KMS-11 (cell line): Measurements from ENCODE around the gene CRYBB3.

Source experiments
- H2AFZ ChIP-seq: fragments of 200-600 bp; sonication (generic); 2 replicates; pipeline ENCODE4 v1.6.1; 2016; ENCODE audit warnings: antibody characterized with exemption, mixed run types, low read depth
- H3K27ac ChIP-seq: fragments of 200-600 bp; sonication (generic); 2 replicates; pipeline ENCODE4 v1.6.1; 2016; ENCODE audit warnings: mild to moderate bottlenecking, mixed run types
- H3K27me3 ChIP-seq: fragments of 200-600 bp; sonication (generic); 2 replicates; pipeline ENCODE4 v1.6.1; 2017; ENCODE audit warnings: mild to moderate bottlenecking, low read depth, mixed run types, moderate library complexity; ENCODE audit not compliant: insufficient read depth
- H3K36me3 ChIP-seq: fragments of 200-600 bp; sonication (generic); 2 replicates; pipeline ENCODE4 v1.6.1; 2017; ENCODE audit warnings: mild to moderate bottlenecking, mixed run types; ENCODE audit not compliant: insufficient read depth
- H3K4me1 ChIP-seq: fragments of 200-600 bp; sonication (generic); 2 replicates; pipeline ENCODE4 v1.6.1; 2016; ENCODE audit warnings: mild to moderate bottlenecking, low read depth, mixed run types; ENCODE audit not compliant: poor library complexity, severe bottlenecking
- H3K4me2 ChIP-seq: fragments of 200-600 bp; sonication (generic); 2 replicates; pipeline ENCODE4 v1.7.0; 2016; ENCODE audit warnings: mild to moderate bottlenecking, mixed run types
- H3K4me3 ChIP-seq: fragments of 200-600 bp; sonication (generic); IDR thresholded peaks from 2 replicates; pipeline ENCODE4 v1.6.1; 2017; ENCODE audit warnings: low read depth, low read length, mixed read lengths; ENCODE audit not compliant: insufficient read depth
- H3K79me2 ChIP-seq: fragments of 200-600 bp; sonication (generic); 2 replicates; pipeline ENCODE4 v1.6.1; 2016; ENCODE audit warnings: low read depth, mixed run types; ENCODE audit not compliant: insufficient read depth
- H3K9ac ChIP-seq: fragments of 200-600 bp; sonication (generic); 2 replicates; pipeline ENCODE4 v1.6.1; 2016; ENCODE audit warnings: mild to moderate bottlenecking, mixed run types
- H4K20me1 ChIP-seq: fragments of 200-600 bp; sonication (generic); 2 replicates; pipeline ENCODE4 v1.6.1; 2016; ENCODE audit warnings: mild to moderate bottlenecking, mixed run types; ENCODE audit not compliant: insufficient read depth
- TF ChIP-seq, protein P1 (sequence below): fragments of 200-600 bp; sonication (generic); conservative IDR thresholded peaks from 2 replicates; pipeline ENCODE4 v1.6.1; 2017; ENCODE audit warnings: low read depth, mild to moderate bottlenecking, antibody characterized with exemption, low read length, moderate library complexity, mixed read lengths

CRYBB3 gene

DNA sequence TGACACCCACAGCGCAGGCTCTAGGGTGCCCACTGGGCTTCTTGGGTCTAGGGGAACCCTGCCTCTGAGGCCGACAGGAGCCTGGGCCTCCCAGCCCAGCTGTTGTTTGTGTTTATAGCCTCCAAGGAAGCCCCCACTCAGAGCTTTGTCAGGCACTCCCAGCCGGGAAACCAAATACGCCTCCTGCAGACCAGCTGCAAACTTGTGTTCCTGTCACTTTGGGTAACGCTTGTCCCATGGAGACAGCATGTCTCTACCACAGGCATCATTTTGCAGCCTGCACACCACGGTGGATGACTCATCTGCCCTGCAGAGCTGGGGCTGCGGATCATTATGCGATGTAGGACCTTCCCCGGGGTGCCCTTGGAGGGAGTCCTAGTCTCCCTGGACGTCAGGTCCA lies 40.6 kb upstream of the CRYBB3 start:
- Histone ChIP-seq H3K36me3 (no peaks in the 10 kb centered on the region), H3K27ac (no peak overlapping the region), H3K4me3 (no peak overlapping the region), H4K20me1 (no peaks in the 10 kb centered on the region), H2AFZ (no peak overlapping the region), H3K4me2 (no peak overlapping the region), H3K79me2 (no peaks in the 10 kb centered on the region), H3K27me3 (no peaks in the 10 kb centered on the region), H3K4me1 (no peaks in the 10 kb centered on the region), H3K9ac (no peak overlapping the region)
- TF ChIP-seq, protein P1, sequence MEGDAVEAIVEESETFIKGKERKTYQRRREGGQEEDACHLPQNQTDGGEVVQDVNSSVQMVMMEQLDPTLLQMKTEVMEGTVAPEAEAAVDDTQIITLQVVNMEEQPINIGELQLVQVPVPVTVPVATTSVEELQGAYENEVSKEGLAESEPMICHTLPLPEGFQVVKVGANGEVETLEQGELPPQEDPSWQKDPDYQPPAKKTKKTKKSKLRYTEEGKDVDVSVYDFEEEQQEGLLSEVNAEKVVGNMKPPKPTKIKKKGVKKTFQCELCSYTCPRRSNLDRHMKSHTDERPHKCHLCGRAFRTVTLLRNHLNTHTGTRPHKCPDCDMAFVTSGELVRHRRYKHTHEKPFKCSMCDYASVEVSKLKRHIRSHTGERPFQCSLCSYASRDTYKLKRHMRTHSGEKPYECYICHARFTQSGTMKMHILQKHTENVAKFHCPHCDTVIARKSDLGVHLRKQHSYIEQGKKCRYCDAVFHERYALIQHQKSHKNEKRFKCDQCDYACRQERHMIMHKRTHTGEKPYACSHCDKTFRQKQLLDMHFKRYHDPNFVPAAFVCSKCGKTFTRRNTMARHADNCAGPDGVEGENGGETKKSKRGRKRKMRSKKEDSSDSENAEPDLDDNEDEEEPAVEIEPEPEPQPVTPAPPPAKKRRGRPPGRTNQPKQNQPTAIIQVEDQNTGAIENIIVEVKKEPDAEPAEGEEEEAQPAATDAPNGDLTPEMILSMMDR = no peak

- no peaks in the 10 kb centered on the region for H3K79me2 ChIP-seq
- H3K27ac ChIP-seq = no peak overlapping the region
- no peaks in the 10 kb centered on the region for H3K36me3 ChIP-seq
- no peaks in the 10 kb centered on the region for H4K20me1 ChIP-seq
- no peak overlapping the region for H3K9ac ChIP-seq
- no peaks in the 10 kb centered on the region for H3K27me3 ChIP-seq
- H3K4me3 ChIP-seq = no peak overlapping the region
- H3K4me1 ChIP-seq = no peaks in the 10 kb centered on the region
- H2AFZ ChIP-seq = no peak overlapping the region
- no peak overlapping the region for H3K4me2 ChIP-seq
- TF ChIP-seq, protein P1 = no peak
These were observed 39.3 kb upstream of the CRYBB3 start for GRCh38 chr22:25160120-25160996.

DNA sequence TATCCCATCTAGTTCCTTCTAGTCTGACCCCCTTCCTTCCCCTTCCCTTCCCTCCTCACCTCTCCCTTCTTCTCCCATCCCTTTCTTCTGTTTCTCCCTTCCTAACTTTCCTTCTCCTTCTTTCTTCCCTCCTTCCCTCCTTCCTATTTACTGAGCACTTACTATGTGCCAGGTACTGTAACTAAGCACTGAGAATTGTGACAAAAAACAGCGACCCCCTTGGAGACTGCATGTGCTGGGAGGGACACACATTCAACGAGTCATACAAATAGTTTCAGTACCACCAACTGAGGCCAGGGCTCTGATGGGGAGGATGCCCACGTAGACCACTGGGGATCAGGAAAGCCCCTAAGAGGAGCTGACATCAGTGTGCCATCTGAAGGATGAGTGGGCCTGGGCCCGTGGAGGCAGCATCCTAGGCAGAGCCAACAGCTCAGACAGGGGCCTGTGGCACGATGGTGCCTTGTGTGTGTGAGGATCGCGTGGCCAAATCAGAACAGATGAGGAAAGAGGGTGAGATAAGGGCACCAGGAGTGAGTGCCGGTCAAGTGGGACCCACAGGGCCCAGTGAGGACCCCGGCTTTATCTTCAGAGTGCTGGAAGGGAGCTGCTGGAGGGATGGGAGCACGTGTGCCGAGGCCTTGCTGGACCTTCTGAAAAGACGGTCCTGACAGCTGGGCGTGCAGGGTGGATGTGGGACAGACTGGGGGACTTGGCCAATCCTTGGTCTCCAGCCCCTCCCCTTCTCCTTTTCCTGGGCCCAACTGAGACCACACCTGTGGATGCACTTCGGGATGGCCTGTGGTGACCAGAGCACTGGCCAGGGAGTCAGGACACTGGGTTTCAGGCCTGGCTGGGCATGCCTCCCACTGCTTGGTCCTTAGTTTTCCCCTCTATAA lies 38.4 kb upstream of the CRYBB3 start:
- no peaks in the 10 kb centered on the region for H3K4me1 ChIP-seq
- no peaks in the 10 kb centered on the region for H4K20me1 ChIP-seq
- no peaks in the 10 kb centered on the region for H3K79me2 ChIP-seq
- no peak overlapping the region for H2AFZ ChIP-seq
- no peaks in the 10 kb centered on the region for H3K27me3 ChIP-seq
- no peak overlapping the region for H3K9ac ChIP-seq
- H3K36me3 ChIP-seq = no peaks in the 10 kb centered on the region
- H3K27ac ChIP-seq = no peak overlapping the region
- TF ChIP-seq, protein P1 = no peak
- no peak overlapping the region for H3K4me2 ChIP-seq
- H3K4me3 ChIP-seq = no peak overlapping the region

DNA sequence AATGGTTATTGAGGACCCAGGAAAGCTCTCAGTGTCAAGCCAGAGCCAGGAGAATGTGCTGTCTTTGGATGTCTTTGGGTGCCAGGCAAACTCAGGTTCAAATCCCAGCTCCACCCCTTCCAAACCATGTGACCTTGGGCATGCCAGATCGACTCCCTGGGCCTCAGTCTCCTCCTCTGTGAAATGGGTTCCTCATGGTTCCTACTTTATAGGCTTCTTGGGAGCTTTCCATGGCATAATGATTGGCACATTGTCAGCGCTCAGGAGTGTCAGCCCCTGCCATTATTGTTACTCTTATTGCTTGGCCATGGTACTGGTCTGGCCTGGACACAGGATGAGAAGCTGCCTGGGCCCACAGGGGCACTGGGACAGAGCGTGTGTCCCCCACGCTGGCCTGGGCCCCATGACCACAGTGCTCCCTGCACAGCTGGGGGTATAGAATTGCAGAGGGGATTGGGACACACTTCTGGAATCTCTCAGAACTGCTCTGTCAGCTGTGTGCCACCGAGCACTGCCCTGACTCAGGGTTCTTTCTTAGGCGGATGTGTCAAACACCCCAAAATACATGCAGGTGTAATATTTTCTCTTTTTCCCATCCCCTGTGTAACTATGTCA lies 37.6 kb upstream of the CRYBB3 start:
- H3K27me3 ChIP-seq = no peaks in the 10 kb centered on the region
- H4K20me1 ChIP-seq = no peaks in the 10 kb centered on the region
- H3K4me3 ChIP-seq = no peak overlapping the region
- H3K4me1 ChIP-seq = no peaks in the 10 kb centered on the region
- H3K36me3 ChIP-seq = no peaks in the 10 kb centered on the region
- H3K79me2 ChIP-seq = no peaks in the 10 kb centered on the region
- TF ChIP-seq, protein P1 = no peak
- H3K9ac ChIP-seq = no peak overlapping the region
- no peak overlapping the region for H3K27ac ChIP-seq
- no peak overlapping the region for H3K4me2 ChIP-seq
- no peak overlapping the region for H2AFZ ChIP-seq
